Measurements from ENCODE around the gene CPNE6. TPM values are rescaled to one million over a fixed set of nuclear protein-coding genes. Genes with fewer than 3 reads are reported as not detected.

The CPNE6 gene
- total and polyA plus RNA-seq, 2 of the 13 experiments (the other 11 are each of a cell fraction or from before 2014, with no cell fraction given): not detected

DNA sequence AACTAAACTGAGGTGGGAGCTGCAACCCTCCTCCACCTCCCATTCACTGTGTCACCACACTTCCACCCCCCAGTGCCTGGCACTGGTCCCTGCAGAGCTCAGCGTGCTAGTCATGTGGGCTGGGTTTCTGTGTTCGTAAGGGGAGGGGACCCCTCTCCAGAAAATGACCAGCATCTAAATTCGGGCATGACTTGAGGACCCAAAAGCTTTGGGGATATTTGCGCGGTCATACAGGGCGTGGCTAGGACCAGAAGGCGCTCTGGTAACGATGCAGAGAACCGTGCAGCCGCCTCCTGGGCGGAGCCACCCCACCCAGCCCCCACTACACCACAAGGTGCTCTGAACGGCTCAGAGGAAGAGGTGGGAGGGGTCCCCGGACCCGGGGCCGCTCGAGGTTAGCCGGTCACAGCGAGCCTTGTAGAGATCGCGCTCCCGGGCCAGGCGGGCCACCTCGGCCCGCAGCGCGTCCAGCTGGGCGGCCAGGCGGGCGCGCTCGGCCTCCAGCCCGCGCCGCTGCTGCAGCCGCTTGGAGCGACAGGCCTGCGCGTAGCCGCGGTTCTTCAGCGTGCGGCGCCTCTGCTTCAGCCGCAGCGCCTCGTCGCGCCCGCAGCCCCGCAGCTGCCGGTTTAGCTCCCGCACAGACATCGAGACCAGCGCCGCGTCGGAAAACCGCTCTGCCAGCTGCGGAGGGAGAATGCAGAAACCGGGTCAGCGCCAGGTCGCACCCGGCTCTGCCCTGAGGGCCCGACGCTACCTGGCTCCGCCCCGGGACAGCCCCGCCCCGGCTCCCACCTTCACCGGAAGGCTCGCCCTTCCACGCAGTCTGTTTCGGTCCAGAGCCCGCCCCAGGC lies 9.8 kb downstream of the CPNE6 start (continued):
- no peak for TF ChIP-seq ZNF512B (CRISPR knock-in tag; IDR thresholded peaks at IDR 0.05; ENCODE audit: borderline replicate concordance)
- no peak for TF ChIP-seq SIN3B (IDR thresholded peaks at IDR 0.05; ENCODE audit: low read length)
- TF ChIP-seq, protein P1, sequence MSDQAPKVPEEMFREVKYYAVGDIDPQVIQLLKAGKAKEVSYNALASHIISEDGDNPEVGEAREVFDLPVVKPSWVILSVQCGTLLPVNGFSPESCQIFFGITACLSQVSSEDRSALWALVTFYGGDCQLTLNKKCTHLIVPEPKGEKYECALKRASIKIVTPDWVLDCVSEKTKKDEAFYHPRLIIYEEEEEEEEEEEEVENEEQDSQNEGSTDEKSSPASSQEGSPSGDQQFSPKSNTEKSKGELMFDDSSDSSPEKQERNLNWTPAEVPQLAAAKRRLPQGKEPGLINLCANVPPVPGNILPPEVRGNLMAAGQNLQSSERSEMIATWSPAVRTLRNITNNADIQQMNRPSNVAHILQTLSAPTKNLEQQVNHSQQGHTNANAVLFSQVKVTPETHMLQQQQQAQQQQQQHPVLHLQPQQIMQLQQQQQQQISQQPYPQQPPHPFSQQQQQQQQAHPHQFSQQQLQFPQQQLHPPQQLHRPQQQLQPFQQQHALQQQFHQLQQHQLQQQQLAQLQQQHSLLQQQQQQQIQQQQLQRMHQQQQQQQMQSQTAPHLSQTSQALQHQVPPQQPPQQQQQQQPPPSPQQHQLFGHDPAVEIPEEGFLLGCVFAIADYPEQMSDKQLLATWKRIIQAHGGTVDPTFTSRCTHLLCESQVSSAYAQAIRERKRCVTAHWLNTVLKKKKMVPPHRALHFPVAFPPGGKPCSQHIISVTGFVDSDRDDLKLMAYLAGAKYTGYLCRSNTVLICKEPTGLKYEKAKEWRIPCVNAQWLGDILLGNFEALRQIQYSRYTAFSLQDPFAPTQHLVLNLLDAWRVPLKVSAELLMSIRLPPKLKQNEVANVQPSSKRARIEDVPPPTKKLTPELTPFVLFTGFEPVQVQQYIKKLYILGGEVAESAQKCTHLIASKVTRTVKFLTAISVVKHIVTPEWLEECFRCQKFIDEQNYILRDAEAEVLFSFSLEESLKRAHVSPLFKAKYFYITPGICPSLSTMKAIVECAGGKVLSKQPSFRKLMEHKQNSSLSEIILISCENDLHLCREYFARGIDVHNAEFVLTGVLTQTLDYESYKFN (CRISPR knock-in tag; conservative IDR thresholded peaks at IDR 0.05): 0 out of 2 replicates have a peak, but pooled peaks have one; percentile 15
- TF ChIP-seq ZNF441 (CRISPR knock-in tag; IDR thresholded peaks at IDR 0.05; ENCODE audit: borderline replicate concordance): peak; percentile 63; the same call in 1 of the 2 replicates
- TF ChIP-seq RFXAP (CRISPR knock-in tag; IDR thresholded peaks at IDR 0.05; ENCODE audit: borderline replicate concordance): peak; percentile 62; the same call in 1 of the 2 replicates
- TF ChIP-seq JARID2 (CRISPR knock-in tag; IDR thresholded peaks at IDR 0.05; ENCODE audit: insufficient replicate concordance): no peak
- TF ChIP-seq ETS1 (CRISPR knock-in tag; IDR thresholded peaks at IDR 0.05): no peak
- TF ChIP-seq FOXC1 (CRISPR knock-in tag; IDR thresholded peaks at IDR 0.05; ENCODE audit: borderline replicate concordance): no peak; the same call in 1 of the 2 replicates
- no peak for TF ChIP-seq MAFK (conservative IDR thresholded peaks at IDR 0.05 in 1 of 2, IDR thresholded peaks at IDR 0.05 in 1 of 2; ENCODE audit: low read length in 2 of 2)
- peak; percentile 38; the same call in 1 of the 2 replicates for TF ChIP-seq ZNF558 (CRISPR knock-in tag; IDR thresholded peaks at IDR 0.05; ENCODE audit: borderline replicate concordance)
- TF ChIP-seq, protein P2, sequence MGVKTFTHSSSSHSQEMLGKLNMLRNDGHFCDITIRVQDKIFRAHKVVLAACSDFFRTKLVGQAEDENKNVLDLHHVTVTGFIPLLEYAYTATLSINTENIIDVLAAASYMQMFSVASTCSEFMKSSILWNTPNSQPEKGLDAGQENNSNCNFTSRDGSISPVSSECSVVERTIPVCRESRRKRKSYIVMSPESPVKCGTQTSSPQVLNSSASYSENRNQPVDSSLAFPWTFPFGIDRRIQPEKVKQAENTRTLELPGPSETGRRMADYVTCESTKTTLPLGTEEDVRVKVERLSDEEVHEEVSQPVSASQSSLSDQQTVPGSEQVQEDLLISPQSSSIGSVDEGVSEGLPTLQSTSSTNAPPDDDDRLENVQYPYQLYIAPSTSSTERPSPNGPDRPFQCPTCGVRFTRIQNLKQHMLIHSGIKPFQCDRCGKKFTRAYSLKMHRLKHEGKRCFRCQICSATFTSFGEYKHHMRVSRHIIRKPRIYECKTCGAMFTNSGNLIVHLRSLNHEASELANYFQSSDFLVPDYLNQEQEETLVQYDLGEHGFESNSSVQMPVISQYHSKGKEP (CRISPR knock-in tag; IDR thresholded peaks at IDR 0.05): no peak
- no peak for TF ChIP-seq ZFP36L2 (CRISPR knock-in tag; IDR thresholded peaks at IDR 0.05)
- no peak for TF ChIP-seq RFX1 (IDR thresholded peaks at IDR 0.05)
- TF ChIP-seq ZSCAN9 (CRISPR knock-in tag; IDR thresholded peaks at IDR 0.05; ENCODE audit: borderline replicate concordance): peak; percentile 75; the same call in 1 of the 2 replicates

Data from HepG2 (cell line).